Activated CD4-positive, alpha-beta T cell treated with anti-CD3 and anti-CD28 coated beads, Interleukin-10, Interleukin-2, amounts not matched to agents 100 ng/mL and 50 ng/mL, durations not matched to agents 16 hours and 8 hours (primary cell): ENCODE measurements around the gene RPS6KA2.

ENCODE experiments used
- DNase-seq: peaks from one replicate; pipeline ENCODE4 v3.0.0-alpha.2; 2020

Gene RPS6KA2

GRCh38 chr6:166478782-166479592 lies 148.1 kb downstream of the RPS6KA2 start:
- DNase-seq = no peak

DNA sequence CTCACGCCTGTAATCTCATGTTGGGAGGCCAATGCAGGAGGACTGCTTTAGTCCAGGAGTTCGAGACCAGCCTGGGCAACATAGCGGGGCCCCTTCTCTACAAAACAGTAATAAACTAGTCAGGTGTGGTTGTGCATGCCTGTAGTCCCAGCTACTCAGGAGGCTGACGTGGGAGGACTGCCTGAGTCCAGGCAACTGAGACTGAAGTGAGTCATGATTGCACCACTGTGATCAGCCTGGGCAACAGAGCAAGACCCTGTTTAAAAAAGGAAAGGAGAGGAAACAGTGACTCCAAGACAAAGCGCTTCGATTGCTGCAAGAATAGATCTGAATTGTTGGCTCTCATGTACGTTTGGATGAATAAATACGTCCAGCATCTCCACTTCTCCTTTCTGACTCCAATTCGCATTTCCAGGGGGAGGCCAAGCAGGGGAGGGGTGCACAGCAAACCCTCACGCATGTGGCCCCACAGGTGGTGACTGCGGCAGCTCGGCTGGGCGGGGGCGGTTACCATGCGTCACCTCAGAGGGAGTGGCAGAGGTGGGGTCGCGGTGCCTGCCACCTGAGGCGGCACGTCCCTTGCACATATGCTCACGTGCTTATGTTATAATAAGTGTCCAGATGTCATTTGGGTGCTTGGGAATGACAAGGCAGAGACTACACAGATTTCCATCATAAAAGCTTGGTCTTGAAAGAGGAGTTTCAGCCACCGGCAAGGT lies 149.2 kb downstream of the RPS6KA2 start:
- DNase-seq = no peak

- DNase-seq = no peak
Measured at GRCh38 chr6:166476634-166477215, 150.3 kb downstream of the RPS6KA2 start.

- DNase-seq = no peak
Measured at GRCh38 chr6:166476061-166476591, 150.9 kb downstream of the RPS6KA2 start.

GRCh38 chr6:166474721-166475565 lies 152.1 kb downstream of the RPS6KA2 start:
- DNase-seq = no peak

DNA sequence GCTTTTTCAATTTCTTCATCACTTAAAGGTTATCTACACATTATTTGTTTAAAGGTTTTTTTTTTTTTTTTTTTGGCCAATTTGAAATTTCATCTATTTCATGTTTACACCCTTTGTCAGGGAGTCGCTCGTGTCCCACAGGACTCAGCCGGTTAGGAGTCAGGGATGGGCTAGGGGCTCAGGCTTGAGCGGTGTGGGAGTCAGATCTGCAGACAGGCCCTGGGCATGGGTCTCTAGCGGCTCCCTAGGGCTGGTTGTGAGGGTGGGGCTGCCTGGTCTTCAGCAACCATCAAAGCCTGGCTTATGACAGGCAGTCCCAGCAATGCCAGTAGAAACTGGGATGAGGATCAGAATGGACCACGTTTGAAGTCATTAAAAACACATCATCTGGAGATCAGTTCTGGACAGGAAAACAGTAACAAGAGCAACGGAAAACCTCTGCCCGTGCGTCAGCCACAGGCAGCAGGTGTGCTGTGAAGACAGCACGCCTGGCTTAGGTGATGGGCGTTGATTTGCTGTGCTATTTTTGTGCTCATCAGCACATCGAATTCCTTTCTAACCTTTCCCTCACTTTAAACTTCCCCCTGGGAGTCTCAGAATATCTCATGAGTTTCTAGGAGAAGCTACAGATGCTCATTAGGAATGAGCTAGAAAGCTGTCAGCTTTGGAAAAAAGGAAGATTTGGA lies 153.0 kb downstream of the RPS6KA2 start:
- no peak for DNase-seq

GRCh38 chr6:166472636-166473035 lies 154.4 kb downstream of the RPS6KA2 start:
- DNase-seq = no peak

- no peak for DNase-seq
Measured at GRCh38 chr6:166471797-166472260, 155.2 kb downstream of the RPS6KA2 start.

GRCh38 chr6:166470863-166471410 lies 156.1 kb downstream of the RPS6KA2 start:
- no peak for DNase-seq

GRCh38 chr6:166470029-166470862 lies 156.8 kb downstream of the RPS6KA2 start:
- DNase-seq = no peak

DNA sequence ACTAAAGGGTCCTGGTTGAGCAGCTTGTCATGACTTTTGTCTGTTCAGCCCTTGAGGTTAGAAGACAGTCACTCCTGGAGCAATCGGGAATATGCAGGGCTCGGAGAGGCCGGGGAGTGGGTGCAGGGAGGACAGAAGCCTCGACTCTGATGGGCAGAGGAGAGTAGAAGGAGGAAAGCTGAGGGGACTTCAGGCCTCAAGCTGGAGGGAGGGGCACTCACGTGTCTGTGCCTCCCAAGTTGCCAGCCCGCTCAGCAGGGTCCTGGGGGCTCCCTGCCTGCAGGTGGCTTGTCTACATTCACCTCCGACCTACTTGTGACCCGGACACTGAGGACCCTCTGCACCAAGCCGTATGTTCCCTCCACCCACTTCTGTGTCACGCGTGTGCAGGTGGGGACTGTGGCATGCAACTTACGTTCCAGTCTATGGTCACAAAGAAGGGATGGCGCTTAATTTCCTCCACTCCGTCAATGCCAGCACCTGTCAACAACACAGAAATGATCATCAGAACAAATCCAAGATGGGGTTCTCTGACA lies 157.6 kb downstream of the RPS6KA2 start:
- no peak for DNase-seq

DNA sequence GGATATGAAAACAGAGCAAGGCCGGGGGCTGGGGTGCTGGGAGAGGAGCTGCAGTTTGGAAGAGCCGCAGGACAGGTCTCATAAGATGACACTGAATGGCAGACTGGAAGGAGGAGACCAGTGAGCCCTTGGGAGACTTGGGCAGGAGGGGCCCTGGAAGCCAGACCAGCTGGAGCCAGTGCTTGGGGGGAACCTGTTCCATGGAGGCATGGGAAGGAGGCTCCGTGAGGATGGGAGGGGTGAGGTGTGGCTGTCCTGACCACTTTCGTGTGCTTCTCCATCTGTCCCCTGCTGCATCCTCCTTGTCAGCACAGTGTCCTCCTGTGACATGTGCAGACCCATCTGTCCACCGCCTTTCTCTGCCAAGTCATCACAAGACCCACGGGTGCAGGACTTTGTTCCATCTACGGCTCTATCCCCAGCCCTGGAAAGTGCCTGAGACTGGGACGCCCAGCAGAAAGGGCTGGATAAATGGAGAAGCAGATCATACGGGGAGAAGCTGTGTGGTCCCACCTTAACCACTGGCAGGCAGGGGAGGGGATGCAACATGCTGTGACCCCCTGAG lies 159.5 kb downstream of the RPS6KA2 start:
- DNase-seq = no peak

DNA sequence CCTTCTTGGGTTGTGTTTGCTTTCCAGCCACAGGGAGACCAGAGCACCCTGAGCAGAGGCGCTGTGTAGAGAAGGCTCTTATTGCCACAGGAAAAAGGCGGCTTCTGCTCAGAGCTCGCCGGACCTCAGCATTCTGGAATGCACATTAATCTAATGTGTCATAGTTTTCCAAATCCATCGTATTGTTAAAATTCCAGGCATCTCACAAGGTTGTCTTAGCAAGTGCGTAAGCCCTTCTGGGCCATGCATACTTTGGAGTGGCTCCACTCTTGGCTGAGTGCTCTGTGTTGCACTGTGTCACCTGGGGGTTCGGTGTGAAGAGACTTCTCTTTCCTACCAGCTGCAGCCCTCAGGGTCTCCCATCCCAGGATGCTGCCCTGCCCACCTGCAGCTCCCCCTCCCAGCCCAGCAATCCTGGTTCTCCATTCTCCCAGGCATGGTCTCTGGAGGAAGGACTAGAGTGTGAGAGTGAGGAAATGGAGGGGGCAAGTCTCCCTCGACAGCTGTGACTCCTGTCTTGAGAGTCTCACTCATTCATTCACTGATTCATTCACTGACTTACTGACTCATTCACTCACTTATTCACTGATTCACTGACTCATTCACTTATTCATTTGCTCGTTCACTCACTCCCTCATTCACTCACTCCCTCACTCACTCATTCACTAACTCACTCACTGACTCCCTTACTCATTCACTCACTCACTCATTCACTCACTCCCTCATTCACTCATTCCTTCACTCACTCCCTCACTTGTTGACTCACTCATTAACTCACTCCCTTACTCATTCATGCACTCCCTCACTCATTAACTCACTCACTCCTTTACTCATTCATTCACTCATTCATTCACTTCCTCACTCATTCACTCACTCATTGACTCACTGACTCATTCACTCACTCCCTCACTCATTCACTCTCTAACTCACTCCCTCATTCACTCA lies 160.6 kb downstream of the RPS6KA2 start:
- no peak for DNase-seq

DNA sequence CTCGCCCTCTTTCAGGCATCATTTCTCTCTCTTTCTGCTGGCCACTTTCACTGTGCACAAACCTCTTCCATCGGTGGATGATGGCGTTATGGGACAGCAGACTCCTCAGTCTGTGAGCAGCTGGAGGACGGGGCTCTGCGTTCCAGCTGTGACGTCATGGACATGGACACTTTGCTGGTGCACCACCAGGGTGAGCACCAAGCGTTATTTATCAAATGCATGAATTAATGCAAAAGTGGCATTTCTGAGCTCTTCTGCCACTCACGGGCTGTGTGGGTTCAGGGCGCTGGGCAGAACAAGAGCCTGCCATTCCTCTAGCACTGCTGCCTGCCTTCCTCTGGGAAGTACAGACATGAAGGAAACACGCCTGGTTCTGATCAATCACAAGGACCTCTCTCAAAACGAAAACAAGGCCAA lies 161.4 kb downstream of the RPS6KA2 start:
- no peak for DNase-seq

- no peak for DNase-seq
Measured at GRCh38 chr6:166465003-166465399, 162.1 kb downstream of the RPS6KA2 start.

DNA sequence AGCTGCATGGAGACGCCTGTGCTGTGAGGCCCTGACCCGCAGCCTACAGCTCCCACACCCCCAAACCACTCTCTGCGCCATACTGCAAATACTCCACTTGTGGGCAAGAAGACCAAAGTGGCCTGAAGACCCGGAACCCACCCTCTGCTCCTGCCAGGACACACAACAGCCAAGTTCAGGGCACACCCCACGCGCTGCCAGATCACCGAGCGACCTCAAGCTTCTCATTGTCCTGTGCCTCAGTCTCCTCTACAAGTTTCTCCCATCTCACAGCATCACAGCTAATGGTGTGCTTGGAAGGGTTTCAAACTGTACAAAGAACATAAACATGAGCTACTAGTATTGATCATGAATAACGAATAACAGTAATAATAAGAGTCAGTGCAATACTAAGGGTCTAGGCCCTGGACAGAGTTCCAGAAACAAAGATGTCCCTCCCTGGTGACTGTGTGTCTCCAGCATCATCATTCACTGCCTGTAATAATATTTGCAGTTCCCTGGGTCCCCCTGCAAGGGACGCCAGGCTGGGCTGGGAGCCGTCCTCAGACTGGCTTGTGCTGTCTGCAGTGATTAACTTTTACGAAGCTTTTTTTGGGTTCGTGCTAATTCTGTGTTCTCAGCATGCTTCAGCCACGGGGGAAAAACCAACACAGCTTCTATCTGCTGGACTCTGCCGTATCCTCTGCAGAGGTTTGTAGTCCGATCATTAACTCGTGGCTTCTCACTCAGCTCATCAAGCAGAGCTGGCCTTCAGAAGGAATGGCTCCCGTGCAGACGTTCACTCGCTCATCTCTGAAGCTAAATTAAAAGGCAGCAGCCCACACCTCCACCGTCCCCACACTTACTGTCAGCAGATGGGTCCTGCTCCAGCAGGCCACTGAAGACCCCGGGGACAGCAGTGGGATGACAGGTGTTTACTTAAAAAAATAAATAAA lies 162.7 kb downstream of the RPS6KA2 start:
- no peak for DNase-seq

DNA sequence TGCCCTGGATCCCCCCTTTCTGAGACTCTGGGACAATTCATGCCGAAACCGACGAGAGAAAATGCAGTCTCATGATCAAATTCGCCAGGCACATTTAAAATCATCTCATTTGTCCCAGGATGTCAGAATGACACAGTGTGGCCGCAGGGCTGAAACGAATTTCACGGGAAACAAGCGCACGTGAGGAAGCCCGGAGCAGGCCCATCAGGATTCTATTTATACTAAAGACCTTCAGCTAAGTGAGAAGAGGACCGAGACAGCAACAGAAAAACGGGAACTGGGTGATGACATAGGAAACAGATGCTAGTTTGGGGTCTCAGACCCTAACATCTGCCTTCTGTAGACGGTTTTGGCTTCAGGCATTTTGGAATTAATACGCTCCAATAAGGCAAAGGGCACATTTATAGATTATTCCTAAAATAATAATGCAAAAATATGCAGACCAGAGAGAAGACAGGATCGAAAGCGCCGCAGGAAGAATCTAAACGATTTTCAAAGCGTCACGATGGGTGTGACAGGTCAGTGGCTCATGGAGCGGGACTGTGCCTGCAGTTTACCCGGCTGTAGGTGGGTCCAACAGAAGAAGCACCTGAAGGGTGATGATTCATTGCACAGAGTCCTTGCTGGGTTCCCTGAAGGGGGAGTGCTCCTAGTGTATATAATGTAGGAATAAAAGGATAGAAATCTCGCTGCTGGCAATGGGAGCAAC lies 163.5 kb downstream of the RPS6KA2 start:
- DNase-seq = no peak
